HCEC 1CT (cell line): ENCODE measurements around the gene ANGPTL2.

Experiments
- DNase-seq: peaks from one replicate; pipeline ENCODE4 v3.0.0-alpha.2; 2017

Gene ANGPTL2

GRCh38 chr9:127074561-127075548 is 47.6 kb downstream of the ANGPTL2 start:
- no peak for DNase-seq

- no peak for DNase-seq
Measured at GRCh38 chr9:127067603-127068220, 54.7 kb downstream of the ANGPTL2 start.

GRCh38 chr9:127066851-127067136 is 55.6 kb downstream of the ANGPTL2 start:
- peak; percentile 9 for DNase-seq

- DNase-seq, result no peak
Measured at GRCh38 chr9:127066060-127066850, 56.2 kb downstream of the ANGPTL2 start.

DNA sequence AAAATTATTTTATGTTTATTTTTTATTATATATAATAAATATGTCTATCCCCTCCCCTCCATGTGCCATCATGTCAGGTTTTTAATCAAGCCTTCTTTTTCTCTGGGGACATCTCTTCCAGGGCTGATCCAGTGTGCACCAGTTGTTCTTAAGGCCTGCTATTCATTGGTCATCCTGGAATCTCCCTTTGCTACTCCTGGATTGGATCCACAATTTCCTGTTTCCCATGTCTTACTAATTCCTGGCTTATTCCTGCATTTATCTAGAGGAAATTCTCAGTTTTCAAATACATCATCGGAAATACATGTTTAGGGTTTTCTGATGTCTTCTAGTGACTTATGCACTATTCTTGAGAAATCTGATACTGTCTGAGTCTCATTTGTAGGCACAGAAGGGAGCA is 56.8 kb downstream of the ANGPTL2 start:
- DNase-seq, result peak; percentile 68

GRCh38 chr9:127064335-127064734 is 58.1 kb downstream of the ANGPTL2 start:
- DNase-seq, result no peak

DNA sequence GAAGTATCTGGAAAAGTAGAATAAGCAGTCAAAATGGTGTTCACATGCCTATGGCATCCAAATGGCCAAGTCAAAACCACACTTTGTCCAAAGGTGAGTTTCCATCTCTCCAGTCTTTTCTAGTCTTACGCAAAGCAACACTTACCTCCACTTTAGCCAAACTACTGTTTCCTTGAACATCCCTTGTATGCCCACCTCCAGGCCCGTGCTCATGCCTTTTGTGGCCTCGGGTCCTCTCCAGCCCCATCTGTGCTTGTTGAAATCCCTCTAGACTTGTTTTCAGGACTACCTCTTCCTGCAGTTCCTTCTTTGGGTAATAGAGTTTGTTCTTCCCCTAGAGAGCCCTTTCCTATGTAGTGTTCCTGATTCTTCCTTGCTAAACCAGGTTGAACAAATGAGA is 61.0 kb downstream of the ANGPTL2 start:
- no peak for DNase-seq

DNA sequence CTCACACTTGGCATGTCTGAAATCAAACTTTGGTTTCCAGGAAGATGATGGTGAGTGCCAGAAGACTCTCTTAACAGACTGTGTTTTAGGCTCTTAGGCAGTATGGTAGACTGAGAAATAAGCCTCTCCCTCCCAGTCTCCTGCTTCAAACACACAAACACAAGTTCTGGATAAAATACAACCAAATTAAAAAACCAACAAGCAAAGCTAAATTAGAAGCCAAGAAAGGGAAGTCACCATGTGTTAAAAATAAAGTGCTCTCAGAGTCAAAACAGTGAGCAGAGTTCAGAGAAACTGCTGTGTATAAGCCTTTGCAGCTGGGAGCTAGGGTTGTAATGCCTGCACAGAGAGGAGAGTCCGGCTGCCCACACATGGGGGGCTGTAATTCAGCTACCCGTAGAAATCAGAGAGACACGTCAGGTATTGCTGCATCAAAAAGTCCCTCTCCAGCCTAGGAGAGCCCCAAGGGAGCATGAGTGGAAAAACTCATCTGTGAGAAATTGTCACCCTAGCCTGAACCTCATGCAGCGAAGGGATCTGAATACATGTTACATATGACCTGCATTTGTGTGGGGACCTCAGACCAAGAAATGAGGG is 62.6 kb downstream of the ANGPTL2 start:
- no peak for DNase-seq

- DNase-seq, result no peak
Measured at GRCh38 chr9:127059030-127059429, 63.4 kb downstream of the ANGPTL2 start.

GRCh38 chr9:127058645-127059021 is 63.8 kb downstream of the ANGPTL2 start:
- no peak for DNase-seq

DNA sequence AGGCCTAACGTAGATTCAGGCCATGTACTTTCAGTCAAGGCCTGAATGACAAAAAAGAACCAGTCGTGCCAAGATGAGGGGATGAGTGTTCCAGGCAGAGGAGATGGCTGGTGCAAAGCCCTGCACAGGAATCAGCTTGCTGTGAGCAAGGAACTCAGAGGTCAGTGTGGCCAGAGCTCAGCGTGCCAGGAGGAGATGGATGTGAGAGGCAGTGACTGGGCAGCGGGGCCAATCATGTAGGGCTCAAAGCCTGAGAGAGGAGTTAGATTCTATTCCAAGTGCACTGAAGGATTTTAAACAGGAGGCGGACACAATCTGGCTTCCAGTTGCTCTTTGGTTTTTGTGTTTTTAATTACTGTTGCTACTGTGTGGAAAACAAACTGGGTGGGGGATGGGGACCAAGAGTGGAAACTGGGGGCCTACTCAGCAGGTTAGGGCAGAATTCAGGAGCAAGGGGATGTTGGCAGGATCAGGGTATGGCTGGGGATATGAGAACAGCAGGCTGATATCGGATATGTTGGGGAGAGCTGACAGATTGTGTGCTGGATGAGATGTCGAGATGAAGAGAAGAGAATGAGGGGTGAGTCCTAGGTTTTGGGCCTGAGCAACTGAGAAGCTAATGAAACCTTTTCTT is 64.3 kb downstream of the ANGPTL2 start:
- no peak for DNase-seq

- DNase-seq, result no peak
Measured at GRCh38 chr9:127056446-127056845, 66.0 kb downstream of the ANGPTL2 start.

- DNase-seq, result no peak
Measured at GRCh38 chr9:127055745-127056402, 66.6 kb downstream of the ANGPTL2 start.

DNA sequence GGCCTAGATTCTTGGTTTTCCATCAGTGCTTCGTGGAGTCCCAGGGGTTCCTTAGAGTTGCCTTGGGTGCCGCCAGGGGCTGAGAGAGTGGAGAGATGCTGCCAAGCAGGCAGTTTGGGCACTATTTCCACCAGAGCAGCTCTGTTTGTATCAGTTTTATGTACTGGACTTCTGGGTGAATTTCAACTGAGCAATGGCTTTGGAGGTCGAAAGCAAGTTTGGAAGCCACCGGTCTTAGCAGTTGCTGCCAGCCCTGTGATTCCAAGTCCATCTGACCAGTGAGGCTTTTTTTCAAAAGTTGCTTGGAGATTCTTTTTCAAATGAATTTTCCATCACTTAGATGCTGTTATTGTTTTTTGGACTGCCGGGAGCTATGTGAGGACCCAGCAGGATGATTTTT is 68.5 kb downstream of the ANGPTL2 start:
- DNase-seq, result no peak

- DNase-seq, result no peak
Measured at GRCh38 chr9:127053057-127053821, 69.2 kb downstream of the ANGPTL2 start.

GRCh38 chr9:127051881-127052595 is 70.4 kb downstream of the ANGPTL2 start:
- DNase-seq, result no peak

DNA sequence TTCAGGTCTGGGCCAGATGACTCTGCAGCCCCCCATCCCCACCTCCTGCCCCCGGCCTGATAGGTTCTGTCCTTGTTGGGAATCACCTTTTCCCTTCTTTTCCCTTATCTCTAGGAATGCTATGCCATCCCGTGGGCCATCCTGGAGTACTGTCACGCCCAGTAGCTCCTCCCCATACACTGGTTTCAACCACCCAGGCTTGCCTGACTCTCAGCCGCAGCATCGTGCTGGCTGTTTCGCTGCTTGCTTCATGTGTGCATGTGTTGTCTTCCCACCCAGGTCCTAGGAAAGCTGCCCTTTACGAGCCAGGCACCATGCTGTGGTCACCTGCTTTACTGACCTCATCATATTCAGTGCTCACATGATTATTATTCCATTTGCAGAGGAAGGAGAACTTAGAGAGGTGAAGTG is 71.8 kb downstream of the ANGPTL2 start:
- no peak for DNase-seq

DNA sequence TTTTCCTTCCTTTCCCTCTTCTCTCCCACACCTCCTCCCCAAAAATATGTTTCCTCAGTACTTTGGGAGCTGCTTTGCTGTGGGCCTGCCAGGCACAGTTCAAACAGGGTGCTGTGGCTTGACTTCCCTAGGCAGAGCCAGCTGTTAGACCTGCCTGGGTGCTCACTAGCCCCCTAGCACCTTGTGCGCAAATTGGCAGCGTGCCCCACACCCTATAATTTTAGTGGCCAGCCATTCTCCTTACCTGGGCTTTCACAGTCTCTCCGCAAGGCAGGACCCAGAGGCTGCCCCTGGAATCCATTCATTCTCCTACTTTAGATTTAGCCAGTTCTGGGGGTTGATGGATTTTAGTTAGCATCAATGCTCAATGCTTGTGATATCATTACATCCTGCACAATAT is 72.3 kb downstream of the ANGPTL2 start:
- DNase-seq, result no peak

GRCh38 chr9:127049581-127049980 is 72.9 kb downstream of the ANGPTL2 start:
- peak; percentile 6 for DNase-seq

- DNase-seq, result peak; percentile 94
Measured at GRCh38 chr9:127049044-127049443, 73.4 kb downstream of the ANGPTL2 start.

DNA sequence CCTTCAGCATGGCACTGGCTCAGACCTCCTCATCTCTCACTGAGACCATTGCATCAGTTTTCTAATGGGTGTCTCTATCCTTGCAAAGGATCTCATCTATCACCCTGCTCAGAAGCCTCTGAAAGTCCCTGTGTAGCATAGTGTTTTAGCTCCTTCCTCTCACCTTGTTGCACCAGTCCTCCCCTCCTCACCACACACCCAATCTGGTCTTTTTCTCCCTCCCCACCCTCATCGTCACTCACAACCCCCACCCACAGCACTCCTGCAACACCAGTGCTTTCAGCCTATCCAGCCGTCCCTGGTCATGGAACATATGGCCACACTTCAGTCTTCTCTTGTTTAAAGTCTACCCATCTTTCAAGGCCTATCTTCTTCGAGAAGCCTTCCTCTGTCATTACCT is 74.5 kb downstream of the ANGPTL2 start:
- no peak for DNase-seq
